GM19043 (cell line): ENCODE results near the gene PTH2R.
"Not testable (repeated sequence)": the region's sequence is repeated elsewhere in the genome, so short reads cannot be mapped to it uniquely, and the experiment has no call there.

ENCODE experiments used
- ATAC-seq: cut with Tn5 transposase; IDR thresholded peaks from one replicate; pipeline ENCODE4 v1.9.1; 2021; ENCODE audit warnings: low read depth; ENCODE audit not compliant: unreplicated experiment

Gene PTH2R

DNA sequence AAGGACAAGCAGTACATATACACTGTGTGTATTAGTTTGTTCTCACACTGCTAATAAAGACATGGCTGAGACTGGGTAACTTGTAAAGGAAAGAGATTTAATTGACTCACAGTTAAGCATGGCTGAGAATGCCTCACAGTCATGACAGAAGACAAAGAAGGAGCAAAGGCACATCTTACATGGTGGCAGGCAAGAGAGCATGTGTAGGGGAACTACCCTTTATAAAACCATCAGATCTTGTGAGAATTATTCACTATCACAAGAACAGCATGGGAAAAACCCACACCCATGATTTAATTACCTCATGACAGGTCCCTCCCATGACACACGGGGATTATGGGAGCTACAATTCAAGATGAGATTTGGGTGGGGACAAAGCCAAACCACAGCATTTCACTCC lies 129.0 kb downstream of the PTH2R start:
- ATAC-seq, result not testable (repeated sequence)

DNA sequence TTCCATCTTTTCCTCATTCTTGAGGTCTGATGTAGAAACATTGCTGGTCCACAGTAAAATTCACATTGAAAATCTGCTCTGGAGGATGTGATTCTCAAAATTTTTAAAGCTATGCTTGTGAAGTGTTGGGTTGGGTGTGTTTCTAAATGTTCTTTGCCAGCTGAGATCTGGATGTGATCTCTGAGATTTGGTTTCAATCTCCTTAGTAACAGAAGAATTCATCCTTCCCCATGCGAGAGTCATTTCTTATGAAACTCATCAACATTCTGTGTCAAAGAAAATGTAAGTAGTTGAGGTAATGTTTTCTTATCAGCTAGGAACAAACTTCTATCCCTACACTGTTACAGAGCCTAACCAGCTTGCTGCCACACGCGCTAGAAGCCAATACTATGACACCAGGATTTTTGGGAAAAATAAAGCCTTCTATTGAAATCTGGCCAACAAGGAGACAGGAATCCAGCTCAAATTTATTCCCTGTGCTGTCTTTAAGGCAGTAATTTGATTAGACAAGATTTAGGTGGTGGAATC lies 134.9 kb downstream of the PTH2R start:
- no peak for ATAC-seq

DNA sequence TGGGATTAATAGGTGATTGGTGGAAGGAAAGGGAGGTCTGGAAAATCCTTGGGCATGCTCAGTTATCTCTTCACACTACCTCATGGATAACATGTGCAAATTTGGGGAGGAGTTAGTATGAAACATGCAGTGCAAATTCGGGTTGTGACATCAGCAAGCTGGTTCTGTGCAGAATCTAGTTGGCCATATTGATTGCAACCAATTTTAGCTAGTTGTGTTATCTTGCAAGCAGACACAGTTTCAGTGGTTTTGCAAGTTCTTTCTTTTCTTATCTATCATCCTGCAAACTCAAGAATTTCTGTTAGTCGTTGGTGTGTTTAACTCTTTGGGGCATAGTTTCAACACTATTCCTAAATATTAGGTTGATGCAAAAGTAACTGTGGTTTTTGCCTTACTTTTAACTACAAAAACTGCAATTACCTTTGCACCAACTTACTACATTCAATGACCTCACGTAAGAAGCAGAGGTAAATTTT lies 135.4 kb downstream of the PTH2R start:
- no peak for ATAC-seq

DNA sequence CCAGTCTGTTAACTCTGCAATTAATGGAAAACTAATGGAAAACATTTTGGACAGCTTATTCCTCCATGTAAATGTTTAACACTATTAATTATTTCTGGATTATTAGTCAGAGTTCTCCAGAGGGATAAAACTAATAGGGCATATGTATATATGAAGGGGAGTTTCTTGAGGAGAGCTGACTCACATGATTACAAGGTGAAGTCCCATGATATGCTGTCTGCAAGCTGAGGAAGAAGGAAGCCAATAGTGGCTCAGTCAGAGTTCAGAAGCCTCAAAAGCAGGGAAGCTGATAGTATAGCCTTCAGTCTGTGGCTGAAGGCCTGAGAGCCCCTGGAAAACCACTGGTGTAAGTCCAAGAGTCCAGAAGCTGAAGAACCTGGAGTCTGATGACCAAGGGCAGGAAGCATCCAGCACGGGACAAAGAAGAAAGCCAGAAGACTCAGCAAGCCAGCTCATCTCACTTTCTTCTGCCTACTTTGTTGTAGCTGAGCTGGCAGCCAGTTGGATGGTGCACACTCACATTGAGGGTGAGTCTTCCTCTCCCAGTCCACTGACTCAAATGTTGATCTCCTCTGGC lies 136.0 kb downstream of the PTH2R start:
- no peak for ATAC-seq
